GM12892 (cell line): ENCODE results near the gene BSCL2.
A peak's percentile ranks its signal among the peaks of the same experiment; 100 is the strongest.
"Not testable (repeated sequence)": the region's sequence is repeated elsewhere in the genome, so short reads cannot be mapped to it uniquely, and the experiment has no call there.

Source experiments
- DNase-seq: peaks from one replicate; pipeline ENCODE4 v3.0.0; 2011; ENCODE audit not compliant: insufficient read length
- FAIRE-seq: peaks from 2 replicates; lab custom pipeline; 2011; peaks lifted over from hg19 to GRCh38; lab: Jason Lieb, UNC
- POLR2A ChIP-seq: IDR thresholded peaks from 2 replicates; pipeline ENCODE4 v1.6.1; 2011; ENCODE audit warnings: low read depth, low read length, control low read depth
- POLR2AphosphoS5 ChIP-seq: IDR thresholded peaks from 2 replicates; pipeline ENCODE4 v1.6.1; 2011; ENCODE audit warnings: low read depth, low read length, control low read depth
- TAF1 ChIP-seq: IDR thresholded peaks from 2 replicates; pipeline ENCODE4 v1.6.1; 2011; ENCODE audit warnings: low read depth, mild to moderate bottlenecking, control low read depth, low read length, borderline replicate concordance

BSCL2 gene

DNA sequence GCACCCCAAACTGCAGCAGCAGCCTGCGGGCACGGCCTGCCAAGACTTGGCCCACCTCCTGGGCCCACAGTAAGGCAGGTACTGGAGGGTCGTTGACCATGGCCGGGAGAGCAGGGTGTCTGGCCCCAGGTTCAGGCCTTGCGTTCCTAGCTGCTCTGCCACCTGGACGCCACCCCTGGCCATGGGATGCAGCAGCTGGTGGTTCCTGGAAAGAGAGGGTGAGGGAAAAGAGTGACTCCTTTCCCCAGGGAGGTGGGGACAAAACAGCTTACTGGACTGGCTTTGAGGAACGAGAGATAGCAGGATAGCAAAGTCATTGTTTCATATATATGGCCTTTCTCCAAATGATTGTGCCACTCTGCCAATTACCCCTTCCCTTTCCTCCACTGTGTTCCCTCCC, 1.8 kb downstream of the BSCL2 start:
- no peak for TF ChIP-seq POLR2A
- TF ChIP-seq POLR2AphosphoS5: no peak
- no peak for TF ChIP-seq TAF1
- DNase-seq (no peak), FAIRE-seq (no peak)

DNA sequence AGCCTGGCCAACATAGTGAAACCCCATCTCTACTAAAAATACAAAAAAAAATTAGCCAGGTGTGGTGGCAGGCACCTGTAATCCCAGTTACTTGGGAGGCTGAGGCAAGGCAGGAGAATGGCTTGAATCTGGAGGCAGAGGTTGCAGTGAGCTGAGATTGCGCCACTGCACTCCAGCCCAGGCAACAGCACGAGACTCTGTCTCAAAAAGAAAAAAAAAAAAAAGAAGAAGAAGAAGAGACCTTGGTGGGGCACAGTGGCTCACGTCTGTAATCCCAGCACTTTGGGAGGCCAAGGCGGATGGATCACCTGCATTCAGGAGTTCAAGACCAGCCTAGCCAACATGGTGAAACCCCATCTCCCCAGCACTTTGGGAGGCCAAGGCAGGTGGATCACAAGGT, 3.3 kb downstream of the BSCL2 start:
- not testable (repeated sequence) for DNase-seq, FAIRE-seq

DNA sequence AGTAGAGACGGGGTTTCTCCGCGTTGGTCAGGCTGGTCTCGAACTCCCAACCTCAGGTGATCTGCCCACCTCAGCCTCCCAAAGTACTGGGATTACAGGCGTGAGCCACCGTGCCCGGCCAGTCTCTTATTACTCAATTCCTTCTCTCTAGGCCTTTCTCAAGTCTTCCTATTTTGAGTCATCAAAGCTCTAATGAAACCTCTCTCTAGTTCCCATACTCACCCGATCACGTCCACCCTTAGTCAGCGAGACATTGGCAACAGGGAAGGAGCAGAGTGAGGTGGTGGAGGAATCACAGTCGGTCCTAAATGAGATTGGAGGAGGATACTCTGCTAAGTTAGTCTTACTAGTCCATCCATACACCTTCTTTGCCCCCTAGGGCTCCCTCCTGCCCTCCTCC, 5.0 kb downstream of the BSCL2 start:
- no peak for FAIRE-seq
- no peak for DNase-seq
- TF ChIP-seq POLR2AphosphoS5: no peak
- no peak for TF ChIP-seq POLR2A
- TF ChIP-seq TAF1: no peak

DNA sequence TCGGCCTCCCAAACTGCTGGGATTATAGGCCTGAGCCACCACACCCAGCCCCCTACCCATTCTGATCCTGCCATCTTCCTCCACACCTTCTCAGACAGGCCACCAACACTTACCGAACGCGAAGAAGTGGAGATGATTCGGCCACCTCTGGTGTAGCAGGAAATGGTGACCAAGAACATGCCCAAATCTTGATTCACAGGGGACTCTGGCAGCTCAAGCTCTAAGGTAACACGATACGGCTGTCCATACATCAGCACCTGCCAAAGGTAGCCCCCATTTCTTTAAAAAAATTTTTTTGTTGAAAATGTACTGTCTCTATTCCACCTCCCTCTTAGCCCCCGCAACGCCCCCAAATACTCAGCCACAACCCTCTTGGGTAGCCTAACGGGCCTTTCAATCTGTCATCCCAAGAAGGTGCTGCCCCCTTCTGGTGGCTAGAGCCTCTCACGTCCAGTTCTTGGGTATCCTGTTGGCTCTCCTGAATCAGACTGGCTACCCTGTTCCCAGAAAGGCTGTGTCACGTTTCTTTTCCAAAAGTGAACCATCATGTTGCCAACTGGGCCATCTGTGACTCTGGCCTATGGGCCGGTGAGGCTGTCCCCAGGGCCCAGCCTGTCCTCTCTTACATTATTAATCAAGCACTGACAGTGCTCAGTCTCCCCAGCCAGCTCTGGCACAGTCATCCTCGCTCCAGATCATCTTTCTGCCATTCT, 12.6 kb downstream of the BSCL2 start:
- peak; percentile 90 for FAIRE-seq
- DNase-seq: peak; percentile 66
- TF ChIP-seq TAF1: no peak
- TF ChIP-seq POLR2AphosphoS5: no peak
- no peak for TF ChIP-seq POLR2A

DNA sequence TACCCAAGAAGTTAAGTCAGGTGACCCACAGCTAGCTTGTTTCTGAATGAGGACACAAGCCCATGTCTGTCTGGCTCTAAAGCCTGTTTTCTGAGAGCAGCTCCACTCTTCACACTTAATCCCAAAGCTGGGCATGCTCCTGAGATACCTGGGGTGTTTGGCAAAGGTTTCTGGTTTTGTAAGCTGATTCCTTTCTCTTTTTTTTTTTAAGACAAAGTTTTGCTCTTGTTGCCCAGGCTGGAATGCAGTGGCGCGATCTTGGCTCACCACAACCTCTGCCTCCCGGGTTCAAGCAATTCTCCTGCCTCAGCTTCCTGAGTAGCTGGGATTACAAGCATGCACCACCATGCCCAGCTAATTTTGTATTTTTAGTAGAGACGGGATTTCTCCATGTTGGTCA, 13.6 kb downstream of the BSCL2 start:
- not testable (repeated sequence) for FAIRE-seq

DNA sequence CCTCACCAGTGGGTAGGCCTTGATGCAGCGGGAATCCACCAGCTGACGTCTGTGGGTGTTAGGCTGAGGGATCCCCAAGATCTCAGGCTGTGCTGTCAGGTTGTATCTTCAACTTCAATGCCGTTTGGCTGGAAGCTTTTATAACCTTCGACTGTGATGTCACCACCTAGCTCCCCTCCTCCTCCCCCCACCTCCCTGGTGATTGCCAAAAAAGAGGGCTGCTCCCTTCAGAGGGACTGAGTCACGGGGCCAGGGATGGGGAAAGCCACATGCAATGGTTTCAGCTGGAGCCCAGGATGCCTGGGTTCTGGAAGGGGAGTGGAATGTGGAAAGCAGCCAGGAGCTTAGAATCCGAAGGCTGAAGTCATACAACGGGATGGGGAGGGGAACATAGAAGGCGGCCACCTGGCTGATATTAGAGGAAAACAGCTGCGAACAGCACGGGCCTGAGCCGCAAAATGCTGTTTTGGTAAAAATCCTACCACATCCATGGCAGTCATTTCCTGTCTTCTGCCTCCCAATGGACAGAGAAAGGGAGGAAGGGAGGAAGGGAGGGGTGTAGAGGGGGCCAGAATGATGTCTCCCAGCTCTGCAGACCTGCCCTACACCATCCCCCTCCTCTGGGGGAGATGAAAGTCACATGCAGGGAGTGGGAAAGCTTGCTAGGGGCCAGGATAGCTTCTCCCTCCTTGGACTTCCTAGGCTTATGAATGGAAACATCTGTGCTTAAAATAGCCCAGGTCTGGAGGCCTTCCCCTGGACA, 17.6 kb downstream of the BSCL2 start, which contains the start of gene LRRN4CL:
Gene LRRN4CL (minus strand): TSS at position 110 of the 763 bp plus-strand sequence. CDS start 1,022 bp downstream, outside the sequence.
- FAIRE-seq: peak; percentile 17
- no peak for DNase-seq
- no peak for TF ChIP-seq POLR2A
- TF ChIP-seq TAF1: no peak
- TF ChIP-seq POLR2AphosphoS5: no peak

More for the DNA sequence above, 13.6 kb downstream of the BSCL2 start:
- DNase-seq: not testable (repeated sequence)

DNA sequence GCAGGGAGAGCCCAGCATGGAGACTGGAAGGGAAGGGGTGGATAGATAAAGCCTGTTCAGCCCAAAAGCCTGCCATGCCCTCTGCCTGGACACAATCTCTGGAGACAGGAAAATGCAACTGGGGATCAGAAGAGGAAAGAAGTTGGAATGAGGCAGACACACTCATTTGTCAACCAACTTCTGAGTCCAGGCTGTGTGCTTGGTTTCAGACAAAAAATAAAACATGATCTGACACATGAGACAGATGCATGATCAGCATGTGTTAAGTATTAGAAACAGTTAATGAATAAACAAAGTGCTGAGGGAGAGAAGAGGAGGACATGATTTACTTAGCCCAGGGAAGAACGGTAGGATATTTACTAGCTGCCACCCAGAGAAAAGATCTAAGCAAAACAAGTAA, 18.7 kb downstream of the BSCL2 start:
- no peak for FAIRE-seq
- TF ChIP-seq POLR2AphosphoS5 (no peak), TAF1 (no peak), POLR2A (no peak)
- no peak for DNase-seq

DNA sequence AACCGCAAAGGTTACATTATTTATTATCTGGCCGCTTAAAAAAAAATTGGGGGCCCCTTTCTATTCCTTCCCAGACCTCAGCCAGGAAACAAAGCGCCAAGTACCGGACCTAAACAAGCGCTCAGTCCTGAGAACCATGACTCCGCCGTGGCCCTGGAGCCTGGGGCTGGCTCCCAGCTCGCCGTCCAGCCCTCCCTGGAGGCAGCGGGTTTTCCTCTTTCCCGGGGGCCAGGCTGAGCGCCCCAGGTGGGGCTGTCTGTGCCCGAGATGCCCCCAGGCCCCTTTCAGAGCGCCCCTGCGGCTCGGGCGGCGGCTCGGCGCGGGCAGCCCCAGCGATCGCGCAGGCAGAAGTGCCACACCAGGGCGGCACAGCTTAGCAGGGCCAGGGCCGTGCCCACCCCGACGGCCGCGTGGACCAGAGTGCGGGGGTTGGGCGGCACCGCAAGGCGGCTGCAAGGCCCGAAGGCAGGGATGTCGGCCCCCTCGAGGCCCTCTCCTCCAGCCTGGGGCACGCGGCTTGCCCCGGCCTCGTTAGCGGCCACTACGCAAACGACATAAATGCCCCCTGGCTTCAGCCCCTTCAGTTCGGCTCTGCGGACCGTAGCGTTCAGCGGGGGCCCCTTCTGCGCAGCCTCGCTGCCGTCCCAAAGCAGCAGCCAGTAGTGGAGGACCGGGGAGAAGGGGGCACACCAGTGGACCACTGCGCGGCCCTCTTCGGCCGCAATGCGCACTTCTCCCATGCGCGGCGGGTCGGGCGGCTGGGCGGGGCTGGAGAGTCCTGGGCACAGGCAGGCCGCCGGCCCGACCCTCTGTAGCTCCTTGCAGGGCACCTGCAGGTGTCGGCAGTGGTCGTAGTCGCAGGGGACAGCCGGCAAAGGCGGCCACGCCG, 19.5 kb downstream of the BSCL2 start:
- no peak for FAIRE-seq
- no peak for TF ChIP-seq POLR2AphosphoS5
- TF ChIP-seq TAF1: no peak
- no peak for TF ChIP-seq POLR2A

DNA sequence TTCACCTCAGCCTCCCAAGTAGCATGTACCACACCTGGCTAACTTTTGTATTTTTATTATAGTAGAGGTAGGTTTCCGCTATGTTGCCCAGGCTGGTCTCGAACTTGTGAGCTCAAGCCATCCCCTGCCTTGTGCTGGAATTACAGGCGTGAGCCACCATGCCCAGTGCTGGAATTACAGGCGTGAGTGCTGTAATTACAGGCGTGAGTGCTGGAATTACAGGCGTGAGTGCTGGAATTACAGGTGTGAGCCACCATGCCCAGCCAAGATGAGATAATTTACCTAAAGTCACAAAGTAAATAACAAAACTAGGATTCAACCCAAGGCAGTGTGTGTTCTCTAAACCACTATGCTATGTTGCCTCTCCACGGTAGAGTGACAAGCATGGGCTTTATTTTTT, 24.7 kb downstream of the BSCL2 start:
- no peak for DNase-seq
- FAIRE-seq: no peak
- no peak for TF ChIP-seq POLR2A
- no peak for TF ChIP-seq TAF1
- TF ChIP-seq POLR2AphosphoS5: no peak

More for the DNA sequence above, 19.5 kb downstream of the BSCL2 start:
- DNase-seq: no peak

DNA sequence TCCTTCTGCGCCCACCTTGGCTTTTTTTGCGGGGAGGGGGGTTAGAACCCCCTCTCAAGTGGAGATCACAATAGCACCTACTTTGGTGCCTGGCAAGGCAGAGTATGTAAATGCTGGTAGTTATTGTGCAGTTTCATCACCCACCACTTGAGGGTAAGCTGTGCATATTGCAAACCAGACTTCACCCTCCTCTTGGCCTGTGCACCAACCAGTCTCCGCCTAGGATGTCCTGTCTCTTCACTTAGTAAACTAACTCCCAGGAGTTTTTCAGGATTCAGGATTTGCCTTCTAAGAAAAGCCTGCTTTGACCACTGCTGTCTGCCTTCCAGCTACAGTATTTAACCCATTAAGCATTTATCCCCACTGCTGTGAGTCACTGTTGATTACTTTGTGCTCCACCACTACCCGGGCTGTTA, 26.4 kb downstream of the BSCL2 start:
- TF ChIP-seq TAF1 (no peak), POLR2A (no peak), POLR2AphosphoS5 (no peak)
- peak; percentile 85 for FAIRE-seq
- DNase-seq: no peak
